T-helper 17 cell (primary cell): Measurements from ENCODE around the gene GPR4. TPM values are rescaled to one million over a fixed set of nuclear protein-coding genes. Genes with fewer than 3 reads are reported as not detected.

ENCODE experiments used
- ATAC-seq: fragments of 150-1000 bp; cut with Tn5 transposase; 2 replicates; pipeline ENCODE4 v1.10.0; 2021; ENCODE audit warnings: mild to moderate bottlenecking, moderate library complexity
- DNase-seq, 3 donors: peaks; one replicate each; pipeline versions ENCODE4 v3.0.0 to v3.0.0-alpha.2; 2020 to 2021
- H3K9me3 ChIP-seq: one replicate; pipeline ENCODE4 v1.7.0; 2013; ENCODE audit warnings: low read length, mild to moderate bottlenecking; ENCODE audit not compliant: control insufficient read depth, poor library complexity, severe bottlenecking
- H3K27ac Mint-ChIP-seq: one replicate; pipeline ENCODE4 v1.8.0; 2022; ENCODE audit warnings: mild to moderate bottlenecking, moderate library complexity, mixed read lengths
- H3K27me3 Mint-ChIP-seq: one replicate; pipeline ENCODE4 v1.8.0; 2022; ENCODE audit warnings: mixed read lengths
- H3K36me3 Mint-ChIP-seq: one replicate; pipeline ENCODE4 v1.8.0; 2022; ENCODE audit warnings: low read depth, mixed read lengths
- H3K4me1 Mint-ChIP-seq: one replicate; pipeline ENCODE4 v1.8.0; 2022; ENCODE audit warnings: mild to moderate bottlenecking, mixed read lengths
- H3K4me3 Mint-ChIP-seq: one replicate; pipeline ENCODE4 v1.8.0; 2022; ENCODE audit warnings: mild to moderate bottlenecking, moderate library complexity, mixed read lengths
- total RNA-seq, 4 donors: library from RNA in 2 of 4; stranded (reverse) in 2 of 4; gene quantifications; one replicate each; pipeline ENCODE4 v1.2.3 and lab custom pipeline; 2022 to 2026

GPR4 gene
- total RNA-seq, 2 donors from 2014 or later, result not detected

GRCh38 chr19:45571457-45572220, 30.4 kb downstream of the GPR4 start:
- H3K9me3 ChIP-seq, result no peaks in the 10 kb centered on the region
- Mint-ChIP-seq H3K4me3 (no peak overlapping the region), H3K27ac (no peak overlapping the region), H3K4me1 (peaks cover 12% of the 10 kb centered on the region), H3K27me3 (no peaks in the 10 kb centered on the region), H3K36me3 (peaks cover 2% of the 10 kb centered on the region)
- ATAC-seq (no peak), DNase-seq (no peak)

- Mint-ChIP-seq H3K27ac (no peak overlapping the region), H3K4me3 (no peak overlapping the region)
Measured at GRCh38 chr19:45569619-45570421, 32.2 kb downstream of the GPR4 start.

GRCh38 chr19:45568732-45569131, 33.3 kb downstream of the GPR4 start:
- no peak overlapping the region for H3K4me3 Mint-ChIP-seq
- no peak overlapping the region for H3K27ac Mint-ChIP-seq
- no peaks in the 10 kb centered on the region for H3K27me3 Mint-ChIP-seq
- ATAC-seq (no peak), DNase-seq (no peak)
- peaks cover 9% of the 10 kb centered on the region for H3K4me1 Mint-ChIP-seq
- peaks cover 2% of the 10 kb centered on the region for H3K36me3 Mint-ChIP-seq
- H3K9me3 ChIP-seq, result no peaks in the 10 kb centered on the region

More at GRCh38 chr19:45569619-45570421, 32.2 kb downstream of the GPR4 start:
- DNase-seq (peak; percentile 16 to 53 (median 22)), ATAC-seq (peak; percentile 68)
- H3K4me1 Mint-ChIP-seq, result peaks cover 9% of the 10 kb centered on the region
- H3K36me3 Mint-ChIP-seq, result peaks cover 2% of the 10 kb centered on the region
- H3K27me3 Mint-ChIP-seq, result no peaks in the 10 kb centered on the region
- H3K9me3 ChIP-seq, result no peaks in the 10 kb centered on the region

- DNase-seq (no peak), ATAC-seq (no peak)
- Mint-ChIP-seq H3K4me3 (no peak overlapping the region), H3K27me3 (no peaks in the 10 kb centered on the region), H3K36me3 (peaks cover 2% of the 10 kb centered on the region), H3K27ac (no peak overlapping the region), H3K4me1 (peaks cover 12% of the 10 kb centered on the region)
- H3K9me3 ChIP-seq, result no peaks in the 10 kb centered on the region
Measured at GRCh38 chr19:45567609-45568008, 34.4 kb downstream of the GPR4 start.

- DNase-seq (no peak), ATAC-seq (no peak)
- no peaks in the 10 kb centered on the region for H3K9me3 ChIP-seq
- Mint-ChIP-seq H3K36me3 (no peaks in the 10 kb centered on the region), H3K27me3 (no peaks in the 10 kb centered on the region), H3K27ac (peak overlapping the region; percentile 77), H3K4me3 (no peak overlapping the region), H3K4me1 (peaks cover 12% of the 10 kb centered on the region)
Measured at GRCh38 chr19:45564131-45564780, 37.8 kb downstream of the GPR4 start.

- Mint-ChIP-seq H3K36me3 (no peaks in the 10 kb centered on the region), H3K4me3 (peak overlapping the region; percentile 67), H3K27ac (peak overlapping the region; percentile 76), H3K4me1 (peaks cover 17% of the 10 kb centered on the region), H3K27me3 (no peaks in the 10 kb centered on the region)
- DNase-seq, result no peak
- no peaks in the 10 kb centered on the region for H3K9me3 ChIP-seq
- no peak for ATAC-seq
Measured at GRCh38 chr19:45560686-45561085, 41.3 kb downstream of the GPR4 start.

GRCh38 chr19:45560038-45560437, 42.0 kb downstream of the GPR4 start:
- Mint-ChIP-seq H3K4me3 (no peak overlapping the region), H3K36me3 (no peaks in the 10 kb centered on the region), H3K27me3 (no peaks in the 10 kb centered on the region), H3K27ac (no peak overlapping the region), H3K4me1 (peaks cover 17% of the 10 kb centered on the region)
- DNase-seq (no peak), ATAC-seq (no peak)
- H3K9me3 ChIP-seq, result no peaks in the 10 kb centered on the region

- H3K9me3 ChIP-seq, result no peaks in the 10 kb centered on the region
- Mint-ChIP-seq H3K4me1 (peaks cover 17% of the 10 kb centered on the region), H3K27me3 (no peaks in the 10 kb centered on the region), H3K36me3 (no peaks in the 10 kb centered on the region), H3K27ac (peak overlapping the region; percentile 72), H3K4me3 (no peak overlapping the region)
- DNase-seq, result peak; percentile 31 to 60 (median 42)
- ATAC-seq, result peak; percentile 98
Measured at GRCh38 chr19:45558399-45558878, 43.6 kb downstream of the GPR4 start.

GRCh38 chr19:45556835-45557234, 45.2 kb downstream of the GPR4 start:
- Mint-ChIP-seq H3K4me3 (peak overlapping the region; percentile 39), H3K4me1 (peaks cover 14% of the 10 kb centered on the region), H3K27ac (peak overlapping the region; percentile 51), H3K36me3 (no peaks in the 10 kb centered on the region), H3K27me3 (no peaks in the 10 kb centered on the region)
- no peak for DNase-seq
- no peaks in the 10 kb centered on the region for H3K9me3 ChIP-seq
- no peak for ATAC-seq

- no peak for DNase-seq
- no peaks in the 10 kb centered on the region for H3K9me3 ChIP-seq
- peaks cover 12% of the 10 kb centered on the region for H3K4me1 Mint-ChIP-seq
- no peaks in the 10 kb centered on the region for H3K27me3 Mint-ChIP-seq
- H3K27ac Mint-ChIP-seq, result no peak overlapping the region
- no peaks in the 10 kb centered on the region for H3K36me3 Mint-ChIP-seq
- H3K4me3 Mint-ChIP-seq, result no peak overlapping the region
- ATAC-seq, result no peak
Measured at GRCh38 chr19:45554481-45554880, 47.5 kb downstream of the GPR4 start.

GRCh38 chr19:45553464-45553863, 48.5 kb downstream of the GPR4 start:
- peaks cover 12% of the 10 kb centered on the region for H3K4me1 Mint-ChIP-seq
- no peaks in the 10 kb centered on the region for H3K27me3 Mint-ChIP-seq
- no peak overlapping the region for H3K4me3 Mint-ChIP-seq
- H3K36me3 Mint-ChIP-seq, result no peaks in the 10 kb centered on the region
- DNase-seq, result no peak
- H3K27ac Mint-ChIP-seq, result no peak overlapping the region
- no peak for ATAC-seq
- no peaks in the 10 kb centered on the region for H3K9me3 ChIP-seq

GRCh38 chr19:45547965-45548609, 53.9 kb downstream of the GPR4 start:
- Mint-ChIP-seq H3K27ac (no peak overlapping the region), H3K36me3 (no peaks in the 10 kb centered on the region), H3K4me1 (peaks cover 6% of the 10 kb centered on the region), H3K4me3 (no peak overlapping the region), H3K27me3 (no peaks in the 10 kb centered on the region)
- H3K9me3 ChIP-seq, result no peaks in the 10 kb centered on the region
- ATAC-seq (no peak), DNase-seq (no peak)
